HG02870 (cell line): Measurements from ENCODE around the gene TUBB2A.
A peak's percentile ranks its signal among the peaks of the same experiment; 100 is the strongest.

Source experiments
- ATAC-seq: cut with Tn5 transposase; IDR thresholded peaks from one replicate; pipeline ENCODE4 v1.9.1; 2021; ENCODE audit warnings: mild to moderate bottlenecking, moderate library complexity; ENCODE audit not compliant: unreplicated experiment

Gene TUBB2A

DNA sequence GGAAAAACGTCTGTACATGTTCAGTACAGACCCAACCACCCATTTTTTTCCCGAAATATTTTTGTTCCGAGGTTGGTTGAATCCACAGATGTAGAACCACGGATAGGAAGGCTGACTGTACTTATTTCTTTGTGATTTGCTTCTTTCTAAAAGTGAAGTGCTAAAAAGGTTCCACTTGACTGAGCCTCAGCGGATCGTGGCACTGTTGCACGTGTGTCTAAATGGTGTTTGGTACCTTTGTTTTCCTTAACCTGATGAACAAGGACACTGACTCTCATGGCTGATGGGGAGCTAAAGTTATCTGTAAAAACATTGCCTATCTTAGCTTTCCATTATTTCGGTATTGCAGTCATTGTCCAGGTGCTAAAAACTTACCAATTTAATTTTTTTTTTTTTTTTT, 32.7 kb downstream of the TUBB2A start:
- no peak for ATAC-seq

DNA sequence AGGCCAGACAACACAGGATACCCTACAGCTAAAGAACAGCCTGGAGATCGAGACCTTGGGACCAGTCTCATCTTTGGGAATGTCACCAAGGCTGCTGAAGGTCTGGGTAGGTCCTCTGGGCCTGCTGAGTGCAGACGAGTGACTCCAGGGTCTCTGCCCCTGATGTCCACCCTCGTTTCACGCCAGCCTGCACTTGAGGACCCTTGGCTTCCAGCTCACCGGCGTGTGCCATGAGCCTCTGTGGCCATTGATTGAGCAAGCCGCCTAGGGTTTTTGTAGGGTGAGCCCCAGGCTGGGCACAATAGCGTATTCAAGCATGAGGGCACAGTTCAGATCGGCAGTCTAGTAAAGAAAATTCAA, 34.5 kb downstream of the TUBB2A start:
- ATAC-seq: no peak

DNA sequence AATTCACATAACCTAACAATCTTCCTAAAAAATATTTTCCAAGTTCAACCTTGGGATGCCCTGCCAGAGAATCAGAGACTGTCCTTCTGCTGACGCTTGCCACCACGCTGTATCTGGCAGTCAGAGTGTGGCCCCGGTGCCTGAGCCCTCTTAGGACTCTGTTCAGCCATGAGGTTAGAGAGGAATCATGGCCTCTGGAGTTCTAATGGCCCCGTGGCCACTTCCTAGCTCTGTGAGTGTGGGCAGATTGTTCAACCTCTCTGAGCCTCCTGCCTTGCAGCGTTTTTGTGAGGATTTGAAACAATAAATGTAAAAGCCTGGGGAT, 36.6 kb downstream of the TUBB2A start:
- ATAC-seq: no peak

DNA sequence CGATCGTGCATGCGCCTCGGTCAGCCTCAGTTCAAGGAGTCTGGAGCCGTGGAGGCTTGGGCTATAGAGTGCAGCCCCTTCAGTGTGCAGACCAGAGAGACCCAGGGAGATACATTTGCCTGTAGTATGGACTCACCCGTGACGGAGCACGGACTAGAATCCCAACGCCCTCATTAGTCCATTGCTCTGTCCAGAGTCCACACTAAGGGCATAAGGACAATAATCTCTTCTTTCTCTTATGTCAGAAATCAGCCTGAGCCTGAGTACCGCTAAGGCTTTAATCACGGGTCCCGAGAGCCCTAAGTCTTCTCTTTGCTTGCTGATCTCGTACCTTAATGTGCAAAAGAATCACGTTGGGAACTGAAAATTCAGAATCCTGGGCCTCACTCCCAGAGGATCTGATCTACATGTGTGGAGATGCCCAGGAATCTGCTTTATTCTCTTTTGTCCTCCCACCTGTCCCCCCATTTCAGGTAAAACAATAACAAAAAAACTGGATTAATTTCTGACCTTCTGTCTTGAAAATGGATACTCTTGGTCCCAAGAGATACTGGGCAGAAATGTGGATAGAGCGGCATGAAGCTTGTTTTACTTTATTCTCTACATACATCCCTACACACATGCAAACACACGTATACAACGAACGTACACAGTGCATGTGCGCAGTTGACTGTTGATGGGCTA, 38.2 kb downstream of the TUBB2A start:
- ATAC-seq: peak; percentile 29

DNA sequence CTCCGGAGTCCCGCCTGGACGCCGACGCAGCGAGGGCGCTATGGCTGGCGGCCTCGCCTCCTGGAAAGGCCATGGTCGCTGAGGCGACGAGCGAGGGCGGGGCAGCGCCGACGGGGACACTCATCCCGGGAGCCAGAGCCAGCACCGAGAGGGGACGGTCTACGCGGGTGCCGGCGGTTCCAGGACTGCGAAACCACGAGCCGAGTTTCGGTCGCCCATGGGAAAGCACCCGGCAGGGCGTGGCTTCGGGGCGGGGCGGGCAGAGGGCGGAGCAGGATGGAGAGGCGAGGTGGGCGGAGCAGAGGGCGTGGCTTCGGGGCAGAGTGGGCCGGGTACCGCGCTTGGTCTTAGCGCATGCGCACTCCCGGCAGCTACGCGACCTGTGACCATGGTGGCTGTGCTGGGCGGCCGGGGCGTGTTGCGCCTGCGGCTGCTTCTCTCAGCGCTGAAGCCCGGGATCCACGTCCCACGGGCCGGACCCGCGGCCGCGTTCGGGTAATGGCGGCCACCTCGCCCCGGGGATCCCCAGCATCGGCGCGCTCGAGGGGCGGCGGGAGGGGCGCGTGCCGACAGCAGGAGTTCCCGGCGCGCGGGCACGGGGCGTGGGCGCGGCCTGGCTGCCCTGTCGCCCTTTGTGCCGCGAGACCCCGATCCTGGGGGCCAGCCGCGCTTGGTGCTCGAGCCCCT, 38.8 kb downstream of the TUBB2A start, which contains the start of gene BPHL:
BPHL (plus strand) TSS at position 359 of the 687 bp plus-strand sequence; CDS start at position 389, 30 bp downstream.
- peak; percentile 85 for ATAC-seq

DNA sequence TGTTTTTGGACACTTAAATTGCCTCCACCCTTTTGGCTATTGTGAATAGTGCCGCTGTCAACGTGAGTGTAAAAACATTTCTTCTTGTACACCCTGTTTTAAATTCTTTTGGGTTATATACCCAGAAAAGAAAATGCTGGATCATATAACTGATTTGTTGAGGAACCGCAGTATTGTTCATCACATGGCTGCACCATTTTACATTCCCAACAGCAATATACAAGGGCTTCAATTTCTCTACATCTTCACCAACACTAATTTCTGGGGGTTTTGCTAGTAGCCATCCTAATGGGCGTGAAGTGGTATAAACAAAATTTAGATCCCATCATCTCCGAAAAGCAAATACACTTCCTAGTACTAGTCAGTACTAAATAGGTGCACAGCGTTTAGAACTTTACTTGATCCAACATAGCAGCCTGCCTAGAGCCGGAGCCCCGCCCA, 39.4 kb downstream of the TUBB2A start:
- no peak for ATAC-seq

DNA sequence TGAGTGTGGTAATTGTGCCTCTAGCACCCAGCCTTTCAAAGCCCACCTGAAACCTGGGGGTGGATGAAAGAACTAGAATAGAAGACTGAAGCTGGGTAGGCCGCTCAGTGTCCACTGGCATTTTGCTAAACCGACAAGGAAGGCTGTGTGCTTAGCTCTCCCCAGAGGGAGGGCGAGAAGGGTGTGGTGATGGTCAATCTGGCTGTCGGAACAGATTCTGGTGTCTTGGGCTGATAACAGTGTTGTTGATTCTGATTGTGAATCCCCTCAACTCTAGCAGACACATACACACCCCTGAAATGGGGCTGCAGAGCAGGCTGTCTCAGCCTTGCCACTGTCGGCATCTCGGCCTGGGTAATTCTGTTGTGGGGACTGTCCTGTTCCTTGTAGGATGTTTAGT, 43.0 kb downstream of the TUBB2A start:
- no peak for ATAC-seq

DNA sequence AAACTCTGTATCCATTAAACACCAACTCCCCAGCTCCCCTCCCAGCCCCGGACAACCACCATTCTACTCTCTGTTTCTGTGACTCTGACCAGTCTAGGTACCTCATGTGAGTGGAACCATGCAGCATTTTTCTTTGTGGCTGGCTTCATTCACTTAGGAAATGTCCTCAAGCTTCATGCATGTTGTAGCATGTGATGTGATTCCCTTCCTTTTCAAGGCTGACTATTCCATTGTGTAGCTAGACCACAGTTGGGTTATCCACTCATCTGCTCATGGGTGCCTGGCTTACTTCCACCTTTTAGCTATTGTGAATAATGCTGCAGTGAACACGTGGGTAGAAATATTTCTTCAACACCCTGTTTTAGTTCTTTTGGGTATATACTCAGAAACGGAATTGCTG, 47.6 kb downstream of the TUBB2A start:
- no peak for ATAC-seq

DNA sequence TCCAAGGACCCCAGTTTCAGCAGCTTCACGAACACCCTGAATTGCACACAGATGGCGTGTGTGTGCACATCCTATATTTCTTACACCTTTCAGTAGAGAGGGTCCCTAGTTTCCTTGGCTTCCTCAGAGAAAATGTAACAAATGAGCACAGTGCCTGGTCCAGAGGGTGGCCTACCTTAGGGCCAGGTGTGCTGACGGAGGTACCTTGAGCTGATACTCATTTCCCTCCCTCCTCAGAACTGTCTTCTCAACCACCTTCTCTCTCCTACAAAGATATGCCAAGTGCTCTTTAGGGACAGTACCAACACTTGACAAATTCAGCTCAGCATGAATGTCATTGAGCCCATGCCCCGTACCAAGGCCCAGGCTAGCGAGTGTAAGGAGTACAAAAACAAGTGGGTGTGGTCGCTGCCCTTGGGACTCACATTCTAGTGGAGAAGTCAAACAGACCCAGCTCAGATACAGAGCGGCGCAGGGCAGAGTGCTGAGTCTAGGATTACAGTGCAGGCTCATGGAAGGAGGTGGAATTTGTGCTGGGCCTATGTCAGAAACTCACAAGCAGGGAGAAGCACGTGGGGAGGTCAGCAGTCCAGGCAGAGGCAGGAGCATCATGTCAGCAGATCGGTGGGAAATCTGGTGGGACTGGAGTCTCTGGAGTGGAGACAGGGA, 48.5 kb downstream of the TUBB2A start:
- no peak for ATAC-seq
